Gastrocnemius medialis (tissue), 4 donors: Measurements from ENCODE around the gene KLHL35. TPM values are rescaled to one million over a fixed set of nuclear protein-coding genes. Genes with fewer than 3 reads are reported as not detected.
A peak's percentile ranks its signal among the peaks of the same experiment; 100 is the strongest.

Experiments
- ATAC-seq, 2 donors: fragments of 150-250 bp; one replicate each; pipeline ENCODE4 v1.9.1; 2016
- DNase-seq, 2 donors: peaks; one replicate each; pipeline ENCODE4 v3.0.0-alpha.2; 2019
- H3K27ac ChIP-seq, 4 donors: fragments of 200-600 bp; sonication (generic); 1 replicate in 1 of 4; 2 replicates in 3 of 4; pipeline ENCODE4 v1.5.1; 2016 to 2018; ENCODE audit warnings: mild to moderate bottlenecking in 2 of 4, moderate library complexity in 1 of 4
- H3K27me3 ChIP-seq, 3 donors: fragments of 200-600 bp; sonication (generic) in 2 of 3; 1 replicate in 1 of 3; 2 replicates in 2 of 3; pipeline versions ENCODE4 v1.5.1 to v1.6.0; 2016 to 2019; ENCODE audit warnings: mild to moderate bottlenecking in 1 of 3, moderate library complexity in 1 of 3
- H3K36me3 ChIP-seq, 2 donors: fragments of 200-600 bp; sonication (generic) in 1 of 2; one replicate each; pipeline ENCODE4 v1.5.1; 2017 to 2018
- H3K4me1 ChIP-seq, 2 donors: fragments of 200-600 bp; sonication (generic) in 1 of 2; one replicate each; pipeline ENCODE4 v1.5.1; 2016 to 2017; ENCODE audit warnings: mild to moderate bottlenecking in 2 of 2
- H3K4me3 ChIP-seq, 4 donors: fragments of 200-600 bp; sonication (generic) in 3 of 4; 1 replicate in 1 of 4; 2 replicates in 3 of 4; pipeline ENCODE4 v1.5.1; 2016 to 2019; ENCODE audit warnings: mild to moderate bottlenecking in 2 of 4
- H3K9me3 ChIP-seq, 3 donors: fragments of 200-600 bp; sonication (generic) in 2 of 3; 1 replicate in 1 of 3; 2 replicates in 2 of 3; pipeline ENCODE4 v1.5.1; 2016 to 2019
- POLR2A ChIP-seq, 2 donors: fragments of 450-650 bp; IDR thresholded peaks; one replicate each; pipeline ENCODE4 v1.6.1; 2017; ENCODE audit warnings: antibody characterized with exemption in 2 of 2, mild to moderate bottlenecking in 2 of 2, moderate library complexity in 2 of 2
- in situ Hi-C, 4 donors: fragments of 200-750 bp; cut with MboI; loops; one replicate each; pipeline versions ENCODE4 v1.15.0 to v1.8.0; 2017; ENCODE audit warnings: low sequenced_read_pairs in 4 of 4
- intact Hi-C: fragments of 100-400 bp; cut with DNase I; formaldehyde crosslinking; loops from one replicate; pipeline ENCODE4 v1.15.1; 2023; ENCODE audit warnings: low total_unique reads
- total RNA-seq, 4 donors: library from RNA; depleted of rRNA; stranded (reverse); fragments of >200 nt; gene quantifications; one replicate each; pipeline versions ENCODE4 v1.1.0 to v1.2.3, GENCODE V29; 2016
- TF ChIP-seq, protein P1 (sequence below), 5 experiments: fragments of 450-650 bp in 3 of 5; fragments of 200-600 bp in 2 of 5; sonication (generic) in 2 of 5; IDR thresholded peaks in 4 of 5; conservative IDR thresholded peaks in 1 of 5; 1 replicate in 4 of 5; 2 replicates in 1 of 5; pipeline ENCODE4 v1.5.1; 2016 to 2019; ENCODE audit warnings: antibody characterized with exemption in 5 of 5, mild to moderate bottlenecking in 3 of 5, moderate library complexity in 3 of 5

Gene KLHL35
- total RNA-seq, 4 donors from 2014 or later = 0.53 to 1.8 (median 1.0) TPM; not detected in 1

DNA sequence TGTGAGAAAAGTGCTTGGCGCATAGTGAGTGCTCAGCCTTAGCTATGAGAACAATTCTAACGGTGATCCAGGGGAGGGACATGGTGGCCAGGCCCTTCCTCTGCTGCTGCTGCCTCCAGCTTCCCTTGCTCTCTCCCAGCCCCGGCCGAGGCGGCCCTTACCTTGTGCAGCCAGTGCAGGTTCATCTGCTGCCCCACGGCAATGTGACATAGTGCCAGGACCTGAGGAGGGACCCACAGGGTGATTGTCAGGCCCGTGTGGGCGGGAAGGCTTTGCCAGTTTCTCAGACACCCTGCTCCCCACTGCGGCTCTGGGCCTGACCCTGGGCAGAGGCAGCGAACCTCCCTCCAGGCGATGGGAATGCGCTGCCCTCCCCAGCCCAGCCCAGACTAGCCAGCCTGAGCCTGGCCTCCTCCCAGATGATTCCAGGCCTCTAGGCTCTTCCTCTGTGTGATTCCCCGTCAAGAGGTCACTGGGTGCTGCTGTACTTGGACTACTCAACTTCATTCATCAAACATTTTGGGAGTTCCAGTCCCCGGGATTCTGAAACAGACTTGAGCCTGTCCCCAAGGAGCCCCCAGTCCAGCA is 23.7 kb upstream of the KLHL35 start:
- H3K4me1 ChIP-seq = no peaks in the 10 kb centered on the region
- DNase-seq = no peak
- no peak overlapping the region for H3K27ac ChIP-seq
- no peaks in the 10 kb centered on the region for H3K9me3 ChIP-seq
- intact Hi-C loops = no loop called here
- H3K4me3 ChIP-seq = no peak overlapping the region
- no peak for ATAC-seq
- H3K27me3 ChIP-seq = no peaks in the 10 kb centered on the region
- H3K36me3 ChIP-seq = no peaks in the 10 kb centered on the region
- TF ChIP-seq, protein P1, sequence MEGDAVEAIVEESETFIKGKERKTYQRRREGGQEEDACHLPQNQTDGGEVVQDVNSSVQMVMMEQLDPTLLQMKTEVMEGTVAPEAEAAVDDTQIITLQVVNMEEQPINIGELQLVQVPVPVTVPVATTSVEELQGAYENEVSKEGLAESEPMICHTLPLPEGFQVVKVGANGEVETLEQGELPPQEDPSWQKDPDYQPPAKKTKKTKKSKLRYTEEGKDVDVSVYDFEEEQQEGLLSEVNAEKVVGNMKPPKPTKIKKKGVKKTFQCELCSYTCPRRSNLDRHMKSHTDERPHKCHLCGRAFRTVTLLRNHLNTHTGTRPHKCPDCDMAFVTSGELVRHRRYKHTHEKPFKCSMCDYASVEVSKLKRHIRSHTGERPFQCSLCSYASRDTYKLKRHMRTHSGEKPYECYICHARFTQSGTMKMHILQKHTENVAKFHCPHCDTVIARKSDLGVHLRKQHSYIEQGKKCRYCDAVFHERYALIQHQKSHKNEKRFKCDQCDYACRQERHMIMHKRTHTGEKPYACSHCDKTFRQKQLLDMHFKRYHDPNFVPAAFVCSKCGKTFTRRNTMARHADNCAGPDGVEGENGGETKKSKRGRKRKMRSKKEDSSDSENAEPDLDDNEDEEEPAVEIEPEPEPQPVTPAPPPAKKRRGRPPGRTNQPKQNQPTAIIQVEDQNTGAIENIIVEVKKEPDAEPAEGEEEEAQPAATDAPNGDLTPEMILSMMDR (IDR thresholded peaks at IDR 0.05 in 4 of 5, conservative IDR thresholded peaks at IDR 0.05 in 1 of 5) = no peak
- TF ChIP-seq POLR2A (IDR thresholded peaks at IDR 0.05) = no peak
- in situ Hi-C loops = no loop called here

DNA sequence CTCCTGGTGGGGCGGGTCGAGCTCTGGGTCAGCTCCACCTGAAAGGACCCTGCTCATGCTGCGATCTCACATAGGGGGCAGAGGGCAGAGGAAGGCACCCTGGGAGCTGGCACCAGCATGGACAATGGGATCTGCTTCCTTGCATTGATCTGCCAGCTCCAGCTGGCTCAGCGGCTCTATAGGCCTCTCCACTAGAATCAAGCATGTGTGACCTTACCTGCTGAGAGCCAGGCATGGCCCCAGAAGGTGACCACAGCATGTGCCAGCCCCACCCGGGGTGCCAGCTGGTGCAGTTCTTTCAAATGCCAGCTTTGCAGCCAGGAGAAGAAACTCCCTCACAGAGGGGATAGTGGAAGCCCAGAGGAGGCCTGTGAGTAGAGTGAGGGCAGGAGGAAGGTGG is 22.0 kb upstream of the KLHL35 start:
- in situ Hi-C loops (no loop called here), intact Hi-C loops (no loop called here)
- Histone ChIP-seq H3K27me3 (no peaks in the 10 kb centered on the region), H3K4me1 (no peaks in the 10 kb centered on the region), H3K36me3 (no peaks in the 10 kb centered on the region), H3K4me3 (no peak overlapping the region), H3K9me3 (no peaks in the 10 kb centered on the region), H3K27ac (no peak overlapping the region)
- TF ChIP-seq POLR2A (IDR thresholded peaks at IDR 0.05) = no peak
- TF ChIP-seq, protein P1 (IDR thresholded peaks at IDR 0.05 in 4 of 5, conservative IDR thresholded peaks at IDR 0.05 in 1 of 5) = no peak
- ATAC-seq (no peak), DNase-seq (no peak)

DNA sequence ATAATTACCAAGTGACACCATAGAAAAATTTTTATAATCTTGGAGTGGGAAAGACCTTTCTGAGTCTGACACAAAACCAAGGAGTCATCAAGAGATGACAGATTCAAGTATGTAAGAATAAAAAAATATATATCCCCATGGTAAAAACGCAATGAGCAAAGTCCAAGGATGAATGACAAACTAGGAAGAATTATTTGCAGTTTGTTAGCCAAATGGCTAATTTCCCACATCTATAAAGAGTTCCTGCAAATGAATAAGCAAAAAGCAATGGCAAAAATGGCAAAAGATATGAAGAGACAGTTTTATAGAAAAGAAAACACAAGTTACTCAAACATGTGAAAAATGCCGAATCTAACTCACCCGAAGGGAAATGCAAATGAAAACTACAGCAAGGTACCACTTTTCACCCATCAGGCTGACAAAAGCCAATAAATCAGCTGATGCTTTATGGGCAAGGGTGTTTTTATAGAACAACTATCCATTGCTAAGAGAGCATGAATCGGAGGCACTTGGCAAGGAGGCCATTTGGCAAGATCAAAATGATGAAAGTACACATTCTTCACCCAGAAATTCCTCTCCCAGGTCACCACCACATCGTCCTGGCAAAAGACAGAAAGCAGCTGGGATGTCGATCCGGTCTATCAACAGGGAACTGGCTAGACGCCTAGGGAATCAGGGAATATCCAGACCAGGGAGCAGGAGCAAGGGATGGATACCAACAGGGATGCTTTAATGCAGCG is 21.1 kb upstream of the KLHL35 start:
- in situ Hi-C loops = no loop called here
- intact Hi-C loops = no loop called here
- Histone ChIP-seq H3K27me3 (no peaks in the 10 kb centered on the region), H3K4me1 (no peaks in the 10 kb centered on the region), H3K36me3 (no peaks in the 10 kb centered on the region), H3K4me3 (no peak overlapping the region), H3K9me3 (no peaks in the 10 kb centered on the region), H3K27ac (no peak overlapping the region)
- peak; percentile 50 to 65 for ATAC-seq
- DNase-seq = peak in 1 of 2 donors; percentile 62
- no peak for TF ChIP-seq POLR2A (IDR thresholded peaks at IDR 0.05)
- TF ChIP-seq, protein P1 (IDR thresholded peaks at IDR 0.05 in 4 of 5, conservative IDR thresholded peaks at IDR 0.05 in 1 of 5) = no peak

DNA sequence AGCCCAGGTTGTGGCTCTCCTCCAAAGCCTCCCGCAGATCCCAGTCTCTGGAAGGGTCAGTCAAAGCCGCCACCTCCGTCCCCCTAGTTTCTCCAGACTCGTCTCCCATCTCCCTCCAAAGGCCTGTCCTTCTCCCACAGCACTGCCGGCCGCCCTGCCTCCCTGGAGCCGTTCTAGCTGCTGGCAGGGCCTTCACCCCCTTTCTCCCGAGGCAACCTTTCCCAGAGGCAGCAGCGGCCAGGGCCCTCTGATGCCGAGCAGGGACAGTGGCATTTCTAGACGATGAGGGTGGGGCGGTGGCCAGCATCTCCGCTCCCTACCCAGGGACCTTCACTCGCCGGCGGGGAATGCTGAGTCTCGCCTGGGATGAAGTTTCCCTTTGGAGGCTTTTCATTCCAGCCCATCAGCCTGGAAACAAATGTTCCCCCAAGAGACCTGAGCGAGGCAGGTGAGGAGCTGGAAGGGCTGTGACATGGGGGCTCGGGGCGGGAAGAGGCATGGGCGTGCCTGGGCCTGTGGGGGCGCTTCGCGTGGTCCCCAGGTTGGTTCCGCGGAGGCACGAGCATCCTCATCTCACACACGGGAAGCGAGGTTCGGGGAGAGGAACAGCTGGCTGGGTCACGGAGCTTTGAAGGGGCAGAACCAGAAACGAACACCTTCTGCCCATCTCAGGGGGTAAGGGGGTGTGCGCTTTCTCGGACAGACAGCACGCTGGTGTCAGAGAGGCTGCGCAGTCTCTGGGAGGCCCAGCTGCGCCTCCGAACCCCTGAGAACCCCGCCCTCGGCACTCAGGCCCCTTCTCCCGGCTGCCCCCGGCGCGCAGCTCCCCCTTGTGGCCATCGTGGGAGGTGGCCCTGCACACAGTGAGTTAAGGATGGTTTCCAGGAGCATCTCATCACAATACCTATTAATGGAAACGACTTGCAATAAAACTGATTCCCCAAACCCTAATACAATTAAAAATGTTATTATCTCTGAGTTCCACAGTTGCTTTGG is 18.1 kb upstream of the KLHL35 start:
- Histone ChIP-seq H3K9me3 (no peaks in the 10 kb centered on the region), H3K27me3 (no peaks in the 10 kb centered on the region), H3K36me3 (no peaks in the 10 kb centered on the region), H3K27ac (no peak overlapping the region), H3K4me3 (no peak overlapping the region), H3K4me1 (no peaks in the 10 kb centered on the region)
- no peak for TF ChIP-seq POLR2A (IDR thresholded peaks at IDR 0.05)
- TF ChIP-seq, protein P1 (IDR thresholded peaks at IDR 0.05 in 4 of 5, conservative IDR thresholded peaks at IDR 0.05 in 1 of 5) = peak in 3 of 5 experiments; percentile 32 to 53 (median 47)
- intact Hi-C loops (no loop called here), in situ Hi-C loops (no loop called here)
- ATAC-seq (no peak), DNase-seq (no peak)
